Endothelial cell of umbilical vein (primary cell): ENCODE measurements around the gene ARHGEF16. TPM values are rescaled to one million over a fixed set of nuclear protein-coding genes. Genes with fewer than 3 reads are reported as not detected.

Experiments
- BruUV-seq: library from RNA; stranded (reverse); fragments of 400-500 nt; replicated peaks from 2 replicates; lab custom pipeline; 2021; lab: Mats Ljungman, UMichigan
- CTCF ChIA-PET: fragments of 300-600, 350-600 bp; sonication (Branson Sonifier 250); formaldehyde crosslinking; loops from one replicate; lab custom pipeline; 2021; ENCODE audit warnings: antibody characterized with exemption, inconsistent platforms; lab: Charles Lee
- POLR2A ChIA-PET: fragments of 300-600, 350-600 bp; sonication (Branson Sonifier 250); formaldehyde crosslinking; loops from one replicate; lab custom pipeline; 2021; ENCODE audit warnings: antibody characterized with exemption, inconsistent platforms; lab: Charles Lee
- DNase-seq: peaks from one replicate; pipeline ENCODE4 v3.0.0-alpha.2; 2011; ENCODE audit warnings: low read depth, low spot score
- FAIRE-seq: peaks from 2 replicates; lab custom pipeline; 2011; peaks lifted over from hg19 to GRCh38; lab: Jason Lieb, UNC
- H2AFZ ChIP-seq: 2 replicates; pipeline ENCODE4 v1.6.0; 2012; ENCODE audit warnings: low read depth, low read length, control low read depth, inconsistent platforms
- H3K27ac ChIP-seq: 2 replicates; pipeline ENCODE4 v1.5.1; 2011; ENCODE audit warnings: low read depth, mild to moderate bottlenecking, control low read depth, low read length, moderate library complexity; ENCODE audit not compliant: insufficient read depth
- H3K27me3 ChIP-seq, 2 experiments: 2 replicates each; pipeline versions ENCODE4 v1.6.0 to v1.6.1; 2011; ENCODE audit warnings: low read length in 2 of 2, mixed read lengths in 1 of 2; ENCODE audit not compliant: control insufficient read depth in 2 of 2, insufficient read depth in 2 of 2
- H3K36me3 ChIP-seq, 2 experiments: 2 replicates in 1 of 2; 3 replicates in 1 of 2; pipeline ENCODE4 v1.5.1; 2011; ENCODE audit warnings: low read length in 2 of 2, mild to moderate bottlenecking in 1 of 2, moderate library complexity in 1 of 2; ENCODE audit not compliant: control insufficient read depth in 2 of 2, insufficient read depth in 2 of 2; ENCODE audit errors: extremely low read depth in 1 of 2
- H3K4me1 ChIP-seq: 3 replicates; pipeline ENCODE4 v1.5.1; 2011; ENCODE audit warnings: mild to moderate bottlenecking, low read length; ENCODE audit not compliant: control insufficient read depth, insufficient read depth; ENCODE audit errors: extremely low read depth
- H3K4me2 ChIP-seq: 2 replicates; pipeline ENCODE4 v1.6.1; 2011; ENCODE audit warnings: low read length, control low read depth, mixed read lengths; ENCODE audit not compliant: insufficient read depth
- H3K4me3 ChIP-seq, 3 experiments: fragments of 200-600 bp in 1 of 3; sonication (generic), shearing (Covaris generic) in 1 of 3; replicated peaks in 1 of 3; 2 replicates each; pipeline ENCODE4 v1.5.1; 2011 to 2016; ENCODE audit warnings: control low read depth in 3 of 3, low read length in 3 of 3, mild to moderate bottlenecking in 2 of 3, inconsistent platforms in 1 of 3, low read depth in 1 of 3, moderate library complexity in 1 of 3; ENCODE audit not compliant: insufficient read depth in 1 of 3
- H3K79me2 ChIP-seq: 2 replicates; pipeline ENCODE4 v1.6.0; 2012; ENCODE audit warnings: low read length, inconsistent platforms; ENCODE audit not compliant: control insufficient read depth, insufficient read depth
- H3K9ac ChIP-seq: replicated peaks from 2 replicates; pipeline ENCODE3; 2011; ENCODE audit warnings: low read length, control low read depth; ENCODE audit not compliant: insufficient read depth; ENCODE audit errors: extremely low read depth
- H3K9me1 ChIP-seq: replicated peaks from 3 replicates; pipeline ENCODE4 v1.6.0; 2011; ENCODE audit warnings: mild to moderate bottlenecking, low read length; ENCODE audit not compliant: control insufficient read depth, insufficient read depth; ENCODE audit errors: extremely low read depth
- H3K9me3 ChIP-seq: replicated peaks from 2 replicates; pipeline ENCODE4 v1.5.1; 2012; ENCODE audit warnings: low read length, inconsistent platforms; ENCODE audit not compliant: control insufficient read depth, insufficient read depth
- H4K20me1 ChIP-seq: replicated peaks from 2 replicates; pipeline ENCODE3; 2011; ENCODE audit warnings: mild to moderate bottlenecking, low read length; ENCODE audit not compliant: control insufficient read depth, insufficient read depth; ENCODE audit errors: extremely low read depth
- EZH2 ChIP-seq: IDR thresholded peaks from 2 replicates; pipeline ENCODE4 v1.6.1; 2012; ENCODE audit warnings: borderline replicate concordance, low read depth, mild to moderate bottlenecking, moderate library complexity, low read length, inconsistent platforms; ENCODE audit not compliant: severe bottlenecking
- FOS ChIP-seq: IDR thresholded peaks from 2 replicates; pipeline ENCODE4 v1.6.1; 2011; ENCODE audit warnings: mild to moderate bottlenecking, low read length, moderate library complexity, borderline replicate concordance; ENCODE audit not compliant: insufficient read depth
- GATA2 ChIP-seq: IDR thresholded peaks from 2 replicates; pipeline ENCODE4 v1.7.0; 2011; ENCODE audit warnings: low read depth, mild to moderate bottlenecking, moderate library complexity, mixed read lengths, low read length; ENCODE audit not compliant: insufficient read length, insufficient read depth
- JUN ChIP-seq: IDR thresholded peaks from 2 replicates; pipeline ENCODE4 v1.6.1; 2011; ENCODE audit warnings: borderline replicate concordance, low read depth; ENCODE audit not compliant: insufficient read length, insufficient read depth
- MYC ChIP-seq: IDR thresholded peaks from one replicate; pipeline ENCODE4 v1.6.1; 2011; ENCODE audit warnings: mild to moderate bottlenecking, low read depth, low read length
- POLR2A ChIP-seq: IDR thresholded peaks from 2 replicates; pipeline ENCODE4 v1.6.1; 2012; ENCODE audit warnings: low read depth, mild to moderate bottlenecking, control low read depth, low read length
- POLR2AphosphoS5 ChIP-seq: IDR thresholded peaks from 2 replicates; pipeline ENCODE4 v1.6.1; 2012; ENCODE audit warnings: low read depth, mild to moderate bottlenecking, control low read depth, low read length, moderate library complexity; ENCODE audit not compliant: insufficient read depth
- dilution Hi-C: fragments of 300-500 bp; cut with MboI; formaldehyde crosslinking; loops from one replicate; pipeline ENCODE4 v1.15.0; 2019; ENCODE audit warnings: low sequenced_read_pairs; ENCODE audit not compliant: extremely low pct_ligation_motif_present
- intact Hi-C: fragments of 100-400 bp; cut with micrococcal nuclease; formaldehyde crosslinking; loops from one replicate; pipeline ENCODE4 v1.10.0; 2022
- polyA plus RNA-seq, 4 experiments: library from polyadenylated mRNA; depleted of rRNA in 3 of 4; stranded (reverse) in 3 of 4; unstranded in 1 of 4; fragments of >200 nt; gene quantifications; 2 replicates each; pipeline versions ENCODE4 v1.2.1 to v1.2.3, GENCODE V29; 2011 to 2012; ENCODE audit warnings: missing spikeins in 1 of 4
- total RNA-seq: library from RNA; stranded (reverse); gene quantifications from 2 replicates; pipeline ENCODE4 v1.2.3, GENCODE V29; 2021
- TF ChIP-seq, protein P1 (sequence below): IDR thresholded peaks from 2 replicates; pipeline ENCODE4 v1.6.1; 2011; ENCODE audit not compliant: insufficient read depth, insufficient read length
- TF ChIP-seq, protein P2 (sequence below), 2 donors: IDR thresholded peaks; 1 replicate in 1 of 2; 2 replicates in 1 of 2; pipeline ENCODE4 v1.5.1; 2011; ENCODE audit warnings: low read length in 2 of 2, mild to moderate bottlenecking in 2 of 2, moderate library complexity in 2 of 2, control low read depth in 1 of 2, inconsistent platforms in 1 of 2, low read depth in 1 of 2; ENCODE audit not compliant: insufficient read depth in 1 of 2; ENCODE audit errors: extremely low read depth in 1 of 2

The ARHGEF16 gene
- total and polyA plus RNA-seq, 2 donors (not counting 3 experiments of a cell fraction or from before 2014, with no cell fraction given): 0.52 to 1.3 TPM

DNA sequence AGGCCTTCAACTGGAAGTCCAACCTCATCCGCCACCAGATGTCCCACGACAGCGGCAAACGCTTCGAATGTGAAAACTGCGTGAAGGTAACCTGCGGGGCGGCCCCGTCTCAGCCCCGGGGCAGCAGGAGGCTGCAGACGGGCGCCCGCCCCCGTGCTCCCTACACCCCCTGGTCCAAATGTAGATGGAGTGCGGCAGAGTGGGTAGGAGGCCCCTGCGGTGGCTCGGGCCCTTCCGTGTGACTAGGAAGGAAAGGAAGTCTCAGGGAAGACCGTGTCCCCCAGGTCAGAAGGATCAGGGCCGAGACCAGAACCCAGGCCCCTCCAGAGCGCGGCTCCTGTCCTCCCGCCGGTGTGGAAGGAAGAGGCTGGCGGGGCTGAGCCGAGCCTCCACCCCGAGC, 49.7 kb upstream of the ARHGEF16 start:
- DNase-seq (no peak), FAIRE-seq (no peak)
- Histone ChIP-seq H3K4me3 (no peak overlapping the region), H3K79me2 (no peaks in the 10 kb centered on the region), H3K9me1 (no peaks in the 10 kb centered on the region), H3K9me3 (no peaks in the 10 kb centered on the region), H3K4me1 (no peaks in the 10 kb centered on the region), H3K27me3 (no peaks in the 10 kb centered on the region), H2AFZ (no peak overlapping the region), H3K36me3 (no peaks in the 10 kb centered on the region), H4K20me1 (no peaks in the 10 kb centered on the region), H3K9ac (no peak overlapping the region), H3K27ac (no peak overlapping the region), H3K4me2 (no peak overlapping the region)
- dilution Hi-C loops (no loop called here), intact Hi-C loops (no loop called here)
- no TSS peak for BruUV-seq
- TF ChIP-seq, protein P1, sequence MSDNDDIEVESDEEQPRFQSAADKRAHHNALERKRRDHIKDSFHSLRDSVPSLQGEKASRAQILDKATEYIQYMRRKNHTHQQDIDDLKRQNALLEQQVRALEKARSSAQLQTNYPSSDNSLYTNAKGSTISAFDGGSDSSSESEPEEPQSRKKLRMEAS: no peak
- TF ChIP-seq MYC (no peak), FOS (no peak), POLR2A (no peak), EZH2 (no peak), JUN (no peak), GATA2 (no peak), POLR2AphosphoS5 (no peak)
- TF ChIP-seq, protein P2, sequence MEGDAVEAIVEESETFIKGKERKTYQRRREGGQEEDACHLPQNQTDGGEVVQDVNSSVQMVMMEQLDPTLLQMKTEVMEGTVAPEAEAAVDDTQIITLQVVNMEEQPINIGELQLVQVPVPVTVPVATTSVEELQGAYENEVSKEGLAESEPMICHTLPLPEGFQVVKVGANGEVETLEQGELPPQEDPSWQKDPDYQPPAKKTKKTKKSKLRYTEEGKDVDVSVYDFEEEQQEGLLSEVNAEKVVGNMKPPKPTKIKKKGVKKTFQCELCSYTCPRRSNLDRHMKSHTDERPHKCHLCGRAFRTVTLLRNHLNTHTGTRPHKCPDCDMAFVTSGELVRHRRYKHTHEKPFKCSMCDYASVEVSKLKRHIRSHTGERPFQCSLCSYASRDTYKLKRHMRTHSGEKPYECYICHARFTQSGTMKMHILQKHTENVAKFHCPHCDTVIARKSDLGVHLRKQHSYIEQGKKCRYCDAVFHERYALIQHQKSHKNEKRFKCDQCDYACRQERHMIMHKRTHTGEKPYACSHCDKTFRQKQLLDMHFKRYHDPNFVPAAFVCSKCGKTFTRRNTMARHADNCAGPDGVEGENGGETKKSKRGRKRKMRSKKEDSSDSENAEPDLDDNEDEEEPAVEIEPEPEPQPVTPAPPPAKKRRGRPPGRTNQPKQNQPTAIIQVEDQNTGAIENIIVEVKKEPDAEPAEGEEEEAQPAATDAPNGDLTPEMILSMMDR (IDR thresholded peaks at IDR 0.05; ENCODE audit: extremely low read depth in 1 of 2, insufficient read depth in 1 of 2, low read depth in 1 of 2, low read length in 2 of 2): no peak
- CTCF ChIA-PET: no interaction called here
- POLR2A ChIA-PET: no interaction called here
